HCT116 (cell line): ENCODE measurements around the gene SLC39A13. TPM values are rescaled to one million over a fixed set of nuclear protein-coding genes. Genes with fewer than 3 reads are reported as not detected.

ENCODE experiments used
- ATAC-seq: fragments of 200-7000 bp; cut with Tn5 transposase; 2 replicates; pipeline ENCODE4 v1.9.1; 2020; ENCODE audit warnings: mild to moderate bottlenecking, moderate library complexity
- BruUV-seq: library from RNA; stranded (reverse); fragments of 400-500 nt; replicated peaks from 2 replicates; lab custom pipeline; 2021; lab: Mats Ljungman, UMichigan
- CTCF ChIA-PET: fragments of 300-600 bp; sonication (Branson Sonifier 250); formaldehyde crosslinking; loops from one replicate; lab custom pipeline; 2021; ENCODE audit warnings: antibody characterized with exemption; lab: Charles Lee
- POLR2A ChIA-PET: fragments of 300-600, 350-600 bp; sonication (Branson Sonifier 250); formaldehyde crosslinking; loops from one replicate; lab custom pipeline; 2021; ENCODE audit warnings: antibody characterized with exemption; lab: Charles Lee
- RAD21 ChIA-PET, 2 experiments: fragments of 300-600 bp; sonication (Branson Sonifier 250); formaldehyde crosslinking; loops; one replicate each; lab custom pipeline; 2023; ENCODE audit warnings: low total read pairs in 2 of 2; ENCODE audit not compliant: uncharacterized antibody in 2 of 2, unreplicated experiment in 2 of 2, low non-redundant PET in 1 of 2; lab: Charles Lee
- DNase-seq: peaks from one replicate; pipeline ENCODE4 v3.0.0-alpha.2; 2010; ENCODE audit warnings: low read depth, low spot score
- H2AFZ ChIP-seq: fragments of 200-600 bp; shearing (Covaris generic), sonication (generic); 2 replicates; pipeline ENCODE4 v1.6.1; 2017; ENCODE audit warnings: low read depth, mixed run types, mixed read lengths, antibody characterized with exemption, low read length; ENCODE audit not compliant: poor library complexity, severe bottlenecking
- H3K27ac ChIP-seq: 2 replicates; pipeline ENCODE4 v1.5.1; 2012; ENCODE audit warnings: low read depth, low read length
- H3K27me3 ChIP-seq: fragments of 200-600 bp; sonication (generic); 2 replicates; pipeline ENCODE4 v1.6.1; 2016; ENCODE audit warnings: mixed run types, low read length, mixed read lengths; ENCODE audit not compliant: insufficient read depth
- H3K36me3 ChIP-seq, 2 experiments: fragments of 200-500 bp in 1 of 2; fragments of 200-600 bp in 1 of 2; sonication (Bioruptor generic) in 1 of 2; sonication (generic) in 1 of 2; 2 replicates each; pipeline versions ENCODE4 v1.5.1 to v1.6.1; 2014 to 2016; ENCODE audit warnings: low read length in 2 of 2, inconsistent platforms in 1 of 2, mixed read lengths in 1 of 2, mixed run types in 1 of 2; ENCODE audit not compliant: insufficient read depth in 2 of 2, control insufficient read depth in 1 of 2
- H3K4me1 ChIP-seq, 2 experiments: fragments of 200-600 bp in 1 of 2; sonication (generic) in 1 of 2; 2 replicates each; pipeline versions ENCODE4 v1.5.1 to v1.6.1; 2012 to 2017; ENCODE audit warnings: low read length in 2 of 2, inconsistent platforms in 1 of 2, mild to moderate bottlenecking in 1 of 2, mixed read lengths in 1 of 2, mixed run types in 1 of 2, moderate library complexity in 1 of 2; ENCODE audit not compliant: insufficient read depth in 2 of 2, control insufficient read depth in 1 of 2
- H3K4me2 ChIP-seq: fragments of 200-600 bp; sonication (generic); 2 replicates; pipeline ENCODE4 v1.6.1; 2017; ENCODE audit warnings: mixed run types, low read length, mixed read lengths
- H3K4me3 ChIP-seq, 2 experiments: fragments of 200-600 bp in 1 of 2; sonication (generic) in 1 of 2; replicated peaks in 1 of 2; 2 replicates each; pipeline ENCODE4 v1.5.1; 2011 to 2016; ENCODE audit warnings: low read length in 2 of 2, control low read depth in 1 of 2, low read depth in 1 of 2, mild to moderate bottlenecking in 1 of 2, mixed read lengths in 1 of 2, mixed run types in 1 of 2
- H3K79me2 ChIP-seq: fragments of 200-600 bp; sonication (generic); 2 replicates; pipeline ENCODE4 v1.6.1; 2017; ENCODE audit warnings: mild to moderate bottlenecking, mixed run types, low read length, moderate library complexity, mixed read lengths; ENCODE audit not compliant: insufficient read depth
- H3K9ac ChIP-seq: fragments of 200-600 bp; sonication (generic); 2 replicates; pipeline ENCODE4 v1.6.1; 2016; ENCODE audit warnings: low read length, mixed read lengths
- H3K9me2 ChIP-seq: fragments of 200-600 bp; sonication (generic), shearing (Covaris generic); 2 replicates; pipeline ENCODE4 v1.6.1; 2017; ENCODE audit warnings: mixed run types, mild to moderate bottlenecking, moderate library complexity; ENCODE audit not compliant: insufficient read depth
- H3K9me3 ChIP-seq, 2 experiments: fragments of 200-500 bp in 1 of 2; fragments of 200-600 bp in 1 of 2; sonication (Bioruptor generic) in 1 of 2; sonication (generic) in 1 of 2; 2 replicates each; pipeline ENCODE4 v1.6.1; 2014 to 2017; ENCODE audit warnings: low read length in 2 of 2, mixed read lengths in 2 of 2, inconsistent platforms in 1 of 2, low read depth in 1 of 2, mild to moderate bottlenecking in 1 of 2, mixed run types in 1 of 2, moderate library complexity in 1 of 2; ENCODE audit not compliant: control insufficient read depth in 1 of 2, insufficient read depth in 1 of 2
- H4K20me1 ChIP-seq: fragments of 200-600 bp; sonication (generic), shearing (Covaris generic); 2 replicates; pipeline ENCODE4 v1.6.1; 2017; ENCODE audit warnings: mixed run types, mild to moderate bottlenecking, moderate library complexity; ENCODE audit not compliant: insufficient read depth
- CBX3 ChIP-seq: IDR thresholded peaks from 2 replicates; pipeline ENCODE4 v1.6.1; 2012; ENCODE audit warnings: low read depth
- CEBPB ChIP-seq: IDR thresholded peaks from 2 replicates; pipeline ENCODE4 v1.6.1; 2012; ENCODE audit warnings: low read depth
- ELF1 ChIP-seq: IDR thresholded peaks from 2 replicates; pipeline ENCODE4 v1.6.1; 2012; ENCODE audit warnings: low read depth, borderline replicate concordance
- JUND ChIP-seq: IDR thresholded peaks from 2 replicates; pipeline ENCODE4 v1.6.1; 2012
- RAD21 ChIP-seq: IDR thresholded peaks from 2 replicates; pipeline ENCODE4 v1.6.1; 2012; ENCODE audit warnings: low read depth, mild to moderate bottlenecking
- SIN3A ChIP-seq: IDR thresholded peaks from 2 replicates; pipeline ENCODE4 v1.6.1; 2012; ENCODE audit warnings: low read depth
- SP1 ChIP-seq: IDR thresholded peaks from 2 replicates; pipeline ENCODE4 v1.6.1; 2012; ENCODE audit warnings: low read depth
- SRF ChIP-seq: IDR thresholded peaks from 2 replicates; pipeline ENCODE4 v1.6.1; 2012; ENCODE audit warnings: low read depth
- TCF7L2 ChIP-seq: IDR thresholded peaks from 2 replicates; pipeline ENCODE4 v1.7.0; 2011; ENCODE audit warnings: borderline replicate concordance, inconsistent platforms; ENCODE audit not compliant: insufficient read depth, insufficient read length; ENCODE audit errors: extremely low read depth
- YY1 ChIP-seq: IDR thresholded peaks from 2 replicates; pipeline ENCODE4 v1.6.1; 2011; ENCODE audit warnings: low read length, low read depth, moderate library complexity, mild to moderate bottlenecking; ENCODE audit not compliant: insufficient replicate concordance; ENCODE audit errors: extremely low read depth
- ZNF274 ChIP-seq: fragments of 200-500 bp; sonication (Bioruptor generic); IDR thresholded peaks from 2 replicates; pipeline ENCODE4 v1.6.1; 2014; ENCODE audit warnings: mild to moderate bottlenecking, low read depth, low read length, inconsistent platforms
- intact Hi-C: fragments of 100-400 bp; cut with micrococcal nuclease; formaldehyde crosslinking; loops from 2 replicates; pipeline ENCODE4 v1.10.0; 2022
- total RNA-seq: library from RNA; stranded (reverse); gene quantifications from one replicate; pipeline ENCODE4 v1.2.1, GENCODE V29; 2021; ENCODE audit not compliant: unreplicated experiment
- TF ChIP-seq, protein P1 (sequence below): IDR thresholded peaks from 2 replicates; pipeline ENCODE4 v1.6.1; 2012
- TF ChIP-seq, protein P2 (sequence below): IDR thresholded peaks from 2 replicates; pipeline ENCODE4 v1.6.1; 2012; ENCODE audit warnings: low read depth
- TF ChIP-seq, protein P3 (sequence below): IDR thresholded peaks from 2 replicates; pipeline ENCODE4 v1.6.1; 2012

The SLC39A13 gene
- total RNA-seq, 1 experiment from 2014 or later = 23.9 TPM

DNA sequence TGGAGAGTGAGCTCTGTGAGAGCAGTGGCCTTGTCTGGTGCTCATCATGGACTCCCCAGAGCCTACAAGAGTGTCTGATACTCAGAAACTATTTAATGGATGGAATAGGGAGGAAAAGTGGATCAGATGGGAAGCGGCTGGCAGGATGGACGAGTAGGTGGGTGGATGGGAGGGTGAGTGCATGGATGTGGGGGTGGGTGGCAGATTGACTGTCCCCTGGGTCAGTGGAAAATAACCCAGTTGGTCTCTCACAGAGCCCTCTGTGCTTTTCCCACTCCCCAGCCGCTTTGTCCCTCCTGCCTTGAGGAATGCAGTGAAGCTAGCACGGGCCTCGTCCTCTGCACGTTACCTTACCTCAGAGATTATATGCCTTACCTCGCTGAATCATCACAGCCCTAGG, 36.0 kb upstream of the SLC39A13 start:
- Histone ChIP-seq H3K79me2 (no peaks in the 10 kb centered on the region), H3K9ac (no peak overlapping the region), H3K27ac (no peak overlapping the region), H3K9me3 (no peaks in the 10 kb centered on the region), H3K36me3 (no peaks in the 10 kb centered on the region), H3K4me2 (no peak overlapping the region), H3K27me3 (no peaks in the 10 kb centered on the region), H4K20me1 (no peaks in the 10 kb centered on the region), H3K4me3 (no peak overlapping the region), H3K9me2 (no peaks in the 10 kb centered on the region), H3K4me1 (peaks cover 11 to 29% of the 10 kb centered on the region in 2 experiments; a peak in 3 of 4 replicates), H2AFZ (no peak overlapping the region)
- ChIA-PET CTCF (interaction anchor here (0.9 to 1.3 kb wide), 2 partner anchors 40 to 81 kb away, joined by 3 to 4 read pairs; no protein-coding TSS in a partner anchor), POLR2A (no interaction called here), RAD21 (interaction anchor here in 1 of 2 experiments (0.5 kb wide), 1 partner anchor 81 kb away, joined by 3 read pairs; no protein-coding TSS in a partner anchor)
- intact Hi-C loops = loop anchor here (5.0 kb wide), 2 partner anchors 245 to 480 kb away; no protein-coding TSS in a partner anchor
- no TSS peak for BruUV-seq
- DNase-seq (no peak), ATAC-seq (no peak)
- TF ChIP-seq CEBPB (no peak), ZNF274 (no peak), RAD21 (no peak), YY1 (no peak), SP1 (no peak), ELF1 (no peak), SIN3A (no peak), CBX3 (no peak), SRF (no peak), JUND (no peak), TCF7L2 (no peak)
- TF ChIP-seq, protein P1, sequence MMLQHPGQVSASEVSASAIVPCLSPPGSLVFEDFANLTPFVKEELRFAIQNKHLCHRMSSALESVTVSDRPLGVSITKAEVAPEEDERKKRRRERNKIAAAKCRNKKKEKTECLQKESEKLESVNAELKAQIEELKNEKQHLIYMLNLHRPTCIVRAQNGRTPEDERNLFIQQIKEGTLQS = no peak
- TF ChIP-seq, protein P2, sequence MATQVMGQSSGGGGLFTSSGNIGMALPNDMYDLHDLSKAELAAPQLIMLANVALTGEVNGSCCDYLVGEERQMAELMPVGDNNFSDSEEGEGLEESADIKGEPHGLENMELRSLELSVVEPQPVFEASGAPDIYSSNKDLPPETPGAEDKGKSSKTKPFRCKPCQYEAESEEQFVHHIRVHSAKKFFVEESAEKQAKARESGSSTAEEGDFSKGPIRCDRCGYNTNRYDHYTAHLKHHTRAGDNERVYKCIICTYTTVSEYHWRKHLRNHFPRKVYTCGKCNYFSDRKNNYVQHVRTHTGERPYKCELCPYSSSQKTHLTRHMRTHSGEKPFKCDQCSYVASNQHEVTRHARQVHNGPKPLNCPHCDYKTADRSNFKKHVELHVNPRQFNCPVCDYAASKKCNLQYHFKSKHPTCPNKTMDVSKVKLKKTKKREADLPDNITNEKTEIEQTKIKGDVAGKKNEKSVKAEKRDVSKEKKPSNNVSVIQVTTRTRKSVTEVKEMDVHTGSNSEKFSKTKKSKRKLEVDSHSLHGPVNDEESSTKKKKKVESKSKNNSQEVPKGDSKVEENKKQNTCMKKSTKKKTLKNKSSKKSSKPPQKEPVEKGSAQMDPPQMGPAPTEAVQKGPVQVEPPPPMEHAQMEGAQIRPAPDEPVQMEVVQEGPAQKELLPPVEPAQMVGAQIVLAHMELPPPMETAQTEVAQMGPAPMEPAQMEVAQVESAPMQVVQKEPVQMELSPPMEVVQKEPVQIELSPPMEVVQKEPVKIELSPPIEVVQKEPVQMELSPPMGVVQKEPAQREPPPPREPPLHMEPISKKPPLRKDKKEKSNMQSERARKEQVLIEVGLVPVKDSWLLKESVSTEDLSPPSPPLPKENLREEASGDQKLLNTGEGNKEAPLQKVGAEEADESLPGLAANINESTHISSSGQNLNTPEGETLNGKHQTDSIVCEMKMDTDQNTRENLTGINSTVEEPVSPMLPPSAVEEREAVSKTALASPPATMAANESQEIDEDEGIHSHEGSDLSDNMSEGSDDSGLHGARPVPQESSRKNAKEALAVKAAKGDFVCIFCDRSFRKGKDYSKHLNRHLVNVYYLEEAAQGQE = no peak
- TF ChIP-seq, protein P3, sequence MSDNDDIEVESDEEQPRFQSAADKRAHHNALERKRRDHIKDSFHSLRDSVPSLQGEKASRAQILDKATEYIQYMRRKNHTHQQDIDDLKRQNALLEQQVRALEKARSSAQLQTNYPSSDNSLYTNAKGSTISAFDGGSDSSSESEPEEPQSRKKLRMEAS = no peak
